Esophagus squamous epithelium (tissue), 4 donors: ENCODE measurements around the gene DENND1A.

ENCODE experiments used
- CTCF ChIP-seq, 6 experiments: fragments of 450-650 bp in 4 of 6; fragments of 200-600 bp in 2 of 6; sonication (generic) in 2 of 6; IDR thresholded peaks; one replicate each; pipeline ENCODE4 v1.5.1; 2016 to 2019; ENCODE audit warnings: antibody characterized with exemption in 6 of 6, mild to moderate bottlenecking in 4 of 6, moderate library complexity in 4 of 6
- POLR2A ChIP-seq, 4 donors: fragments of 450-650 bp; IDR thresholded peaks; one replicate each; pipeline ENCODE4 v1.6.1; 2017; ENCODE audit warnings: antibody characterized with exemption in 4 of 4, mild to moderate bottlenecking in 4 of 4, moderate library complexity in 3 of 4

- TF ChIP-seq CTCF (IDR thresholded peaks at IDR 0.05) (no peak), POLR2A (IDR thresholded peaks at IDR 0.05) (no peak)
These were observed 266.4 kb downstream of the DENND1A start for GRCh38 chr9:123663529-123663928.
